Subcutaneous abdominal adipose tissue (tissue), 5 donors: ENCODE data around the gene PRSS50.

Experiments used
- H3K27ac ChIP-seq: one replicate; pipeline ENCODE4 v1.7.0; 2013; ENCODE audit warnings: low read depth, mild to moderate bottlenecking, inconsistent platforms, low read length, moderate library complexity
- H3K27me3 ChIP-seq, 5 donors: one replicate each; pipeline ENCODE4 v1.7.0; 2013; ENCODE audit warnings: low read length in 5 of 5, inconsistent platforms in 1 of 5; ENCODE audit not compliant: control insufficient read depth in 5 of 5, insufficient read depth in 4 of 5
- H3K36me3 ChIP-seq, 5 donors: one replicate each; pipeline ENCODE4 v1.7.0; 2013; ENCODE audit warnings: low read length in 5 of 5; ENCODE audit not compliant: control insufficient read depth in 5 of 5, insufficient read depth in 5 of 5
- H3K4me1 ChIP-seq, 5 donors: one replicate each; pipeline ENCODE4 v1.7.0; 2013; ENCODE audit warnings: low read length in 5 of 5, mild to moderate bottlenecking in 3 of 5, moderate library complexity in 1 of 5; ENCODE audit not compliant: control insufficient read depth in 5 of 5, insufficient read depth in 5 of 5
- H3K4me3 ChIP-seq, 5 donors: one replicate each; pipeline ENCODE4 v1.7.0; 2013; ENCODE audit warnings: low read length in 5 of 5, low read depth in 1 of 5
- H3K9ac ChIP-seq, 5 donors: one replicate each; pipeline ENCODE4 v1.7.0; 2013; ENCODE audit warnings: low read length in 5 of 5, mild to moderate bottlenecking in 4 of 5, moderate library complexity in 3 of 5
- H3K9me3 ChIP-seq, 5 donors: one replicate each; pipeline ENCODE4 v1.7.0; 2013; ENCODE audit warnings: low read length in 5 of 5; ENCODE audit not compliant: control insufficient read depth in 5 of 5
- donor health status: healthy.
- donor health status: healthy.
- donor health status: healthy.
- donor health status: healthy.
- donor health status: healthy.

Gene PRSS50

GRCh38 chr3:46679681-46680080 lies 38.0 kb downstream of the PRSS50 start:
- Histone ChIP-seq H3K27ac (no peak overlapping the region), H3K27me3 (no peaks in the 10 kb centered on the region), H3K4me1 (peaks cover 0 to 22% (median 5%) of the 10 kb centered on the region in 5 donors), H3K4me3 (no peak overlapping the region), H3K9ac (no peak overlapping the region), H3K9me3 (no peaks in the 10 kb centered on the region), H3K36me3 (peaks cover 0 to 81% (median 32%) of the 10 kb centered on the region in 5 donors)

- Histone ChIP-seq H3K27ac (no peak overlapping the region), H3K36me3 (peaks cover 0 to 81% (median 36%) of the 10 kb centered on the region in 5 donors), H3K4me3 (no peak overlapping the region), H3K27me3 (no peaks in the 10 kb centered on the region), H3K4me1 (peaks cover 0 to 22% (median 5%) of the 10 kb centered on the region in 5 donors), H3K9me3 (no peaks in the 10 kb centered on the region), H3K9ac (no peak overlapping the region)
These were observed 39.4 kb downstream of the PRSS50 start for GRCh38 chr3:46678280-46678679.

- Histone ChIP-seq H3K27me3 (no peaks in the 10 kb centered on the region), H3K9me3 (no peaks in the 10 kb centered on the region), H3K4me1 (peaks cover 0 to 19% (median 5%) of the 10 kb centered on the region in 5 donors), H3K9ac (no peak overlapping the region), H3K27ac (no peak overlapping the region), H3K4me3 (no peak overlapping the region), H3K36me3 (peaks cover 0 to 78% (median 39%) of the 10 kb centered on the region in 5 donors)
These were observed 40.3 kb downstream of the PRSS50 start for GRCh38 chr3:46677411-46677726.

- no peaks in the 10 kb centered on the region for H3K9me3 ChIP-seq
- no peak overlapping the region for H3K27ac ChIP-seq
- H3K4me1 ChIP-seq: peaks cover 0 to 15% (median 5%) of the 10 kb centered on the region in 5 donors
- no peak overlapping the region for H3K4me3 ChIP-seq
- peaks cover 0 to 76% (median 41%) of the 10 kb centered on the region in 5 donors for H3K36me3 ChIP-seq
- H3K27me3 ChIP-seq: no peaks in the 10 kb centered on the region
- no peak overlapping the region for H3K9ac ChIP-seq
These were observed 40.9 kb downstream of the PRSS50 start for GRCh38 chr3:46676601-46677410.

GRCh38 chr3:46675843-46676567 lies 41.7 kb downstream of the PRSS50 start:
- Histone ChIP-seq H3K27me3 (no peaks in the 10 kb centered on the region), H3K27ac (no peak overlapping the region), H3K9me3 (no peaks in the 10 kb centered on the region), H3K4me1 (peaks cover 0 to 11% (median 5%) of the 10 kb centered on the region in 5 donors), H3K36me3 (peaks cover 0 to 78% (median 46%) of the 10 kb centered on the region in 5 donors), H3K9ac (no peak overlapping the region), H3K4me3 (no peak overlapping the region)

GRCh38 chr3:46675426-46675825 lies 42.2 kb downstream of the PRSS50 start:
- Histone ChIP-seq H3K27ac (no peak overlapping the region), H3K4me3 (no peak overlapping the region), H3K9me3 (no peaks in the 10 kb centered on the region), H3K36me3 (peaks cover 0 to 74% (median 45%) of the 10 kb centered on the region in 5 donors), H3K9ac (no peak overlapping the region), H3K4me1 (peaks cover 0 to 11% (median 5%) of the 10 kb centered on the region in 5 donors), H3K27me3 (no peaks in the 10 kb centered on the region)

GRCh38 chr3:46674031-46674845 lies 43.4 kb downstream of the PRSS50 start:
- Histone ChIP-seq H3K36me3 (peaks cover 0 to 63% (median 37%) of the 10 kb centered on the region in 5 donors), H3K27me3 (no peaks in the 10 kb centered on the region), H3K9ac (no peak overlapping the region), H3K4me3 (no peak overlapping the region), H3K27ac (no peak overlapping the region), H3K4me1 (peaks cover 0 to 11% (median 5%) of the 10 kb centered on the region in 5 donors), H3K9me3 (no peaks in the 10 kb centered on the region)

- Histone ChIP-seq H3K27me3 (no peaks in the 10 kb centered on the region), H3K9ac (no peak overlapping the region), H3K36me3 (peaks cover 0 to 58% (median 37%) of the 10 kb centered on the region in 5 donors), H3K4me3 (no peak overlapping the region), H3K27ac (no peak overlapping the region), H3K9me3 (no peaks in the 10 kb centered on the region), H3K4me1 (peaks cover 0 to 11% (median 5%) of the 10 kb centered on the region in 5 donors)
These were observed 44.3 kb downstream of the PRSS50 start for GRCh38 chr3:46673151-46674030.

GRCh38 chr3:46672349-46672695 lies 45.3 kb downstream of the PRSS50 start:
- H3K9me3 ChIP-seq: no peaks in the 10 kb centered on the region
- H3K4me3 ChIP-seq: no peak overlapping the region
- no peak overlapping the region for H3K27ac ChIP-seq
- H3K9ac ChIP-seq: no peak overlapping the region
- peaks cover 0 to 56% (median 37%) of the 10 kb centered on the region in 5 donors for H3K36me3 ChIP-seq
- H3K27me3 ChIP-seq: no peaks in the 10 kb centered on the region
- peaks cover 0 to 8% (median 4%) of the 10 kb centered on the region in 5 donors for H3K4me1 ChIP-seq
